Astrocyte (in vitro differentiated cells and primary cell): Measurements from ENCODE around the gene LARGE1.

Source experiments
- EZH2 ChIP-seq: IDR thresholded peaks from 2 replicates; pipeline ENCODE4 v1.6.1; 2012; ENCODE audit warnings: mild to moderate bottlenecking, low read length, inconsistent platforms; ENCODE audit not compliant: insufficient read depth
- TF ChIP-seq, protein P1 (sequence below): IDR thresholded peaks from 2 replicates; pipeline ENCODE4 v1.5.1; 2011; ENCODE audit warnings: low read depth, mild to moderate bottlenecking, inconsistent platforms, low read length, moderate library complexity; ENCODE audit not compliant: insufficient read depth

DNA sequence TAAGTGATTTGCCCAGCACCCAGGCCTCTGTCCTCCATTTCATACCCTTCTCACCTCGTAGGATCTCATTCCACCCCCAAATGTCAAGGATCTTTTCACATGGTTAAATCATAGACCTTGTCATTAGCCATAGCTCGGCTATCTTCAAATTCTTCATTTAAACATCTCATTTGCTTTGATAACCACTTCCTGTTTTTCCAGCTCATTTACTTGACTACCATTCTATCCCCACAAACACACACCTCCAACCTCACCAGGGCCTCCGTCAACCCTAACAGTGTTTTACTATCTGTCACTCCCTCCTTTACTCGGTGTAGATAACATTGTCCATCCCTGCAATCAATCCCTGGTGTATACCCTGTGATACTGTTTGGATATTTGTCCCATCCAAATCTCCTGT, 36.8 kb upstream of the LARGE1 start:
- TF ChIP-seq, protein P1, sequence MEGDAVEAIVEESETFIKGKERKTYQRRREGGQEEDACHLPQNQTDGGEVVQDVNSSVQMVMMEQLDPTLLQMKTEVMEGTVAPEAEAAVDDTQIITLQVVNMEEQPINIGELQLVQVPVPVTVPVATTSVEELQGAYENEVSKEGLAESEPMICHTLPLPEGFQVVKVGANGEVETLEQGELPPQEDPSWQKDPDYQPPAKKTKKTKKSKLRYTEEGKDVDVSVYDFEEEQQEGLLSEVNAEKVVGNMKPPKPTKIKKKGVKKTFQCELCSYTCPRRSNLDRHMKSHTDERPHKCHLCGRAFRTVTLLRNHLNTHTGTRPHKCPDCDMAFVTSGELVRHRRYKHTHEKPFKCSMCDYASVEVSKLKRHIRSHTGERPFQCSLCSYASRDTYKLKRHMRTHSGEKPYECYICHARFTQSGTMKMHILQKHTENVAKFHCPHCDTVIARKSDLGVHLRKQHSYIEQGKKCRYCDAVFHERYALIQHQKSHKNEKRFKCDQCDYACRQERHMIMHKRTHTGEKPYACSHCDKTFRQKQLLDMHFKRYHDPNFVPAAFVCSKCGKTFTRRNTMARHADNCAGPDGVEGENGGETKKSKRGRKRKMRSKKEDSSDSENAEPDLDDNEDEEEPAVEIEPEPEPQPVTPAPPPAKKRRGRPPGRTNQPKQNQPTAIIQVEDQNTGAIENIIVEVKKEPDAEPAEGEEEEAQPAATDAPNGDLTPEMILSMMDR = no peak
- TF ChIP-seq EZH2 = no peak
